Measurements from ENCODE around the gene ARHGAP26.
"Not testable (repeated sequence)": the region's sequence is repeated elsewhere in the genome, so short reads cannot be mapped to it uniquely, and the experiment has no call there.

ARHGAP26 gene

GRCh38 chr5:143199843-143200242 is 429.7 kb downstream of the ARHGAP26 start:
- FAIRE-seq, result no peak

DNA sequence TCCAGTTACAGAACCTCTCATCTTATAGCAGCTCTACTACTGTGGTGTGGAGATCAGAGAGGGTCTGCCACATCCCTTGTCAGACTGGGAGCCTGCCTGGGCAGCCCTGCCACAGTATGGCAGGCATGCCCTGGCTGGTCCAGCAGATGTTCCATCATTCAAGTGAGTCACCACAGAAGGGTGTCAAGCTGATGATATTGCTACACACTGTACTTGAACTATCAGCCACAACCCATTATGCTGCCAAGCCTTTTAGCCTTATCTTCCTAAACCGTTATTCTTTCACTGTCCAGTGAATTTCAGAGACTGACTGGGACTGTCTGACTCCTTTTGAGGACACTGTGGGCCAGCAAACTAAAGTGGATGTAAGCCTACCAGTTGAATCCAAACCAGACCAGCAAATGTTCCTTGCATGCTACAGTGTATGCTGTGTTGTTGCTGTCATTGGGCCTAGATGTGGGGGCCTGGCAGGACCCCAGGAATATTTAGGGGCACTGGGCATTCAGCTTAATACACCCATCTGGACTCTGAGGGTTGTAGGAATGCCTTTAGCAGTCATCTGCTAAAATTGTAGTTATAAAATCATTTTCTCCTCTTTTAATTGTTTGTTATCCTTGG is 430.7 kb downstream of the ARHGAP26 start:
- no peak for FAIRE-seq

- no peak for FAIRE-seq
These were observed 431.4 kb downstream of the ARHGAP26 start for GRCh38 chr5:143201589-143201988.

- not testable (repeated sequence) for FAIRE-seq
These were observed 433.3 kb downstream of the ARHGAP26 start for GRCh38 chr5:143203301-143203956.

DNA sequence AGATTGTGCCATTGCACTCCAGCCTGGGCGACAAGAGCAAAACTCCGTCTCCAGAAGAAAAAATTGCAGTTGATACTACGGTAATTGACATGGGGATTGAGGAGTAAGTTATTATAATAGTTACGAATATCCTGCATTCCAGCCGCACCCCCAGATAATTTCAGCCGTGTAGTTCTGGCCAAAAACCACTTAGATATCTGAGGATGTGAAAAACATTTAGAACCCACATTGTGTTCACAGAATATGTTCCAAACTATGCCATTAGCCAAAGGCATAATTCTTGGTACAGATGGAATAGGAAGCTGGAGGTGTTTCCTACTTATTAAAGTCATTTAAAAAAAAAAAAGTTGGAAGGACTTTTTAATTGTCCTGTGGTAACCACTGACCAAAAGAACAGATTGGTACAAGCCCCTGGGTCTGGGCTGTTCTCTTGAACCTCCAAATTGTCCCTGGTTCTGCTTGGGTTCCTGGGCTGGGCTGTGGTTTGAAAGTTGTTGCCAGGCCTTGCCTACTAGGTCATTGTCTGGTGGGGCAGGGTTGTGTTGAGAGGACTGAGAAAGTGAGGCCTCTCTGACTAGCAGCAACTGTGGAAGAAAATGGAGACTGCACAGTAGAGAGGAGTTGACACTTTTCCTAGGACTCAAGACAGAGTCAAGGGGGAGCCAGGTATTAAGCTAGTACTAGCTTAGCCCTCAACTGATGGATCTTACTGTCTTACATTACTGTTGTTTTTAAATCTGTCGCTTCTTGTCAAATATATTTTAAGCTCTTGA is 434.5 kb downstream of the ARHGAP26 start:
- no peak for FAIRE-seq

DNA sequence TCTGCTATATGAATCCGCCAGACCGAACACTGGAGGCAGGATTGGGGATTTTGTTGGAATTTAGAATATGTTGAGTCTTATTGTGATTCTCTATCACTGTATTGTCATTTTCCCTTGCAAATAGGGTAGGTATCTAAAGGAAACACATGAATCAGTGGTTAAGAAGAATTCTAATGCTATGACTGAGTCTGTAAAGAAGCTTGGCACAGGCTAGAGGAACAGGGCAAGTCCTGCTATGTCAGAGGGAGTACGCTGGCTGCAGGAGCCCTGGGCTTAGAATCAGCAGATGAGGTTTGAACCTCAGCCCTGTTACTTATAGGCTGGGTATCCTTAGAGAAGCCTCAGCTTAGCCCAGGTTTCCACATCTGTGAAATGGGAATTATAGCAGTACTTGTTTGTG is 435.2 kb downstream of the ARHGAP26 start:
- FAIRE-seq, result no peak

DNA sequence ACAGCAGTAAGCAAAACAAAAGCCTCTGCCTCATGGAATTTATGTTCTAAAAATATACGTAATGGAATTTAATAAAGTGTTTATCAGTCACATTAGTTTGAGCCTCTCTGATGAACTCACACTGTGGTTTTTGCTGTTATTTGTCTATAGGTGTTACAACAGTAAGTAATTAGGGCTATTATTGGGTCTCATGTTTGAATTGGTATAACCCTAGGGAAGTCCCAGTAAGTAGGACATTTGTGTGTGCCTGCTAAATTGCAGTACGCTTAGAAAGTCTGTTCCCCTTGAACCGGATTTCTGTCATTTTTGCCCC is 435.7 kb downstream of the ARHGAP26 start:
- no peak for FAIRE-seq

GRCh38 chr5:143206196-143207053 is 436.2 kb downstream of the ARHGAP26 start:
- no peak for FAIRE-seq

DNA sequence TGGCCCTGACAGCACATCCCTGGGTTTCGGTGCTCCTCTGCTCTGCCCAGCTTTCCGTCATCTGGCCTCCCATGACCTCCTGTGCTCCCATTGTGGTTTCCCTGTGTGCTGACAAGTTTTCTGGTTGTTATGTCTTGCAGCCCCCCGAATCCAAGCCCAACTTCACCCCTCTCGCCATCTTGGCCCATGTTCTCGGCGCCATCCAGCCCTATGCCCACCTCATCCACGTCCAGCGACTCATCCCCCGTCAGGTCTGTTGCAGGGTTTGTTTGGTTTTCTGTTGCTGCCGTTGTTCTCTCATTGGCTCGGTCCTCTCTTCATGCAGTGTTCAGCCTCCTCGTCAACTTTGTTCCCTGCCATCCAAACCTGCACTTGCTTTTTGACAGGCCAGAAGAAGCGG is 436.9 kb downstream of the ARHGAP26 start:
- no peak for FAIRE-seq

DNA sequence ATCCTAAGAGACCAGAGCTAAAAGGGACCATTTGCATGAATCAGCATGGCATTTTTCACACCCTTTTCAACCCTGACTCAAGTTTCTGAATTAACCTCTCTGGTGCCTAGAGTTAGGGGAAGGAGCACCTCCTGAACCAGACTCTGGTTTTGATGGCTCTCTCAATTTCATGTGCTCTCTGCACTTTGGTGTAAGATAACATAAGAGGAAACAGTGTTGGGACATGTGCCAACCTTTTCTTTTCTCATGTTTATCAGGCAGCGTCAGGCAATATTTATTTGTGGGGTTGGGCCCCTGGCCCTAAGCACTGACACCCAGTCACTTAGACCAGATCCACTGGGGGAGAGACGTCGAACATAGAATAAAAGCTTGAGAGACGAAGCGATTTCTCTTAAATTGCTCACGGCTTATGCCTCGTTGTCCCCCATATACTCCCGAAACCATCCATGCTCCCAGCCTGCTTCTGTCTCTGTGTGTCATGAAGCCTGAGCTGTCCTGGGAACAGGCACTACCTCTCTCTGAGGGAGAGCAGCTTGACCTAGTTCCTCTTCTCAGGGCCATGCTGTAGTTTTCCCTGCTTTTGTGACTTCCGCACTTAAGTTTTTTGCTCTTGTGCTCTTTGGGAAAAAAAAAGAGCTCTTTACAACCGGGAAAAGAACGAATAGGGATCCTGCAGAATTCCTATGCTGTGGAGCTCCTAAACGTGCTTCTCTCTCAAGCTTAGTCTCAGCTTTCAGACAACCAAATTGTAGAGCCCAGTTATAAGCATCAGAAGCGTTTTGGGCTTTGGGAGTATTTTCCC is 437.6 kb downstream of the ARHGAP26 start:
- FAIRE-seq, result no peak

DNA sequence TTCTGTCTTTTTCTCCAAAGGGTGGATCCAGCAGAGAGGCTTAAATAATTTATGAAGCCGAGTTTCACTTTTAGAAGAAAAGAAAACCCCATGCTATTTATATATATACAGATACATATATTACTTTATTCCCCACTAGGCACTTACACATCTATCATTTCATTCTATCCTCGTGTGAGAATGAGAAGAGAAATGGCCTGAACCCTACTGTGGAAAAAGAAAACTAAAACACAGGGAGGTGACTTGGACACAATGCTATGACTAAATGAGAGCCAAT is 438.1 kb downstream of the ARHGAP26 start:
- no peak for FAIRE-seq

GRCh38 chr5:143208781-143209510 is 438.8 kb downstream of the ARHGAP26 start:
- no peak for FAIRE-seq

DNA sequence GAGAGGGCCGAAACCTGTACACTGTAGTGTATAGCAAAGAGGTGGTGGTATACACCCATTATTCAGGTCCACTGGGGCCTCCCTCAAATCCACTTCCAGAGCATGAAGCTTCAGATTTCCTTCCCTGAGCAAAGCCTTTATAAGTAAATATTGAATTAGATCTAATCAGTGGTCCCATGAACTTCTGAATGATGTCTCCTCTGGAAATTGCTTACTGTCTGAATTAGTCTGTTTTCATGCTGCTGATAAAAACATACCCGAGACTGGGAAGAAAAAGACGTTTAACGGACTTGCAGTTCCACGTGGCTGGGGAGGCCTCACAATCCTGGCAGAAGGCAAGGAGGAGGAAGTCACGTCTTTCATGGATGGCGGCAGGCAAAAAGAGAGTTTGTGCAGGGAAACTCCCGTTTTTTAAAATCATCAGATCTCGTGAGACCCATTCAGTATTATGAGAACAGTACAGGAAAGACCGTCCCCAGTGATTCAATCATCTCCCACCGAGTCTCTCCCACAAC is 439.8 kb downstream of the ARHGAP26 start:
- FAIRE-seq, result no peak

DNA sequence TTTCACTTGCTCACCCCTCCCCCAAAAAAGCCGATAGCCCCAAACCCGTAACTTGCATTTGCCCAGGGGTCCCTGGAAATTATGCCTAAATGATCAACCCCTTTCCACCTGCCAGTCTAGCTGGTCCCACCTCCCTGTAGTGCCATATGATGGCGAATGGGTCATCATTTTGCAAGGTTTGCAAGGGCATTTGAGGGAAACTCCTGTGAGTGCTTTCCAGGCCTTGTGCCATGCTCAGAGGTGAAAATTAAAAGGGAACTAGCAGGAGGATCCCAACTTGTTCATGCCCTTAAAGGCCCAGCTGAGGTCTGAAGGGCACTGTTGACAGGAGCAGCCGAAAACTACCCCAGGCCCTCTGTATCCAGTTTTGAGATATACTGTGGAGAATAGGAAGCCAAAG is 440.4 kb downstream of the ARHGAP26 start:
- no peak for FAIRE-seq

DNA sequence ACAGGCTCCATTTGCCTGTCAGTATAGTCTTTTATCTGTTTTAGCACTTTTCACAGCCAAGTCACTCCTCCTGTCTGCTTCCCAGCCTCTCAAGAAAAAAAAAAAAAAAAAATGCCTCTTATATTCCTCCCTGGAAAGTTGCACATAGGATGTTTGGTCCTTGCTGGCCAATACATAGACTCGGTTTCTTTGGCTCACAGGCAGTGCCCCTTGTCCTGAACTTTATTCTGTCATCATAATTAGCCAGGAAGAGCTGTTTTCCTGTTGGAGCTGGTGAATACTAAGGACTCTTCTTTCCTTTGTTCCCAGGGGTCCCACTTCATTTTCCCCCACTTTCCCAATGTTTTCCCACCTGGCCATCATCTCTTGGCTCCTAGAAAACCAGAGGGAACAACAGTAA is 442.1 kb downstream of the ARHGAP26 start:
- no peak for FAIRE-seq

GRCh38 chr5:143213231-143213850 is 443.2 kb downstream of the ARHGAP26 start:
- FAIRE-seq, result no peak

GRCh38 chr5:143213851-143214363 is 443.7 kb downstream of the ARHGAP26 start:
- no peak for FAIRE-seq

DNA sequence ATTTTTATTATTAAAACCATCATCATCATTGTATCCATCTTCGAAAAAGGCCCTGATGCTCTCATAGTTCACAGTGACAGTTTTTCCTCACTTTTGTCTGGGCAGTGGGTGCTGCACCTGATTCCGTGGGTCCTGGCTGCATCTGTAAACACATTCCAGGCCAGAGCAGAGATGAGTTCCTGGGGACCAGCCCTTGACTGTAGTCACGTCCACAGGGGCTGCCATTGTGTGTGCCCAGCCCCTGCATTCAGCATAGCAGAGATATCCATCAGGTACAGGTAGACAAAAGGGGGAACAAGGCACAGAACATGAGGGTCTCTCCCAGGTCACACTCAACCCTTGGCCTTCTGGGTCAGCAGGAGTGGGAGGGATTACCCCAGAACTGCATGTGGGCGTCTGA is 444.3 kb downstream of the ARHGAP26 start:
- FAIRE-seq, result no peak

DNA sequence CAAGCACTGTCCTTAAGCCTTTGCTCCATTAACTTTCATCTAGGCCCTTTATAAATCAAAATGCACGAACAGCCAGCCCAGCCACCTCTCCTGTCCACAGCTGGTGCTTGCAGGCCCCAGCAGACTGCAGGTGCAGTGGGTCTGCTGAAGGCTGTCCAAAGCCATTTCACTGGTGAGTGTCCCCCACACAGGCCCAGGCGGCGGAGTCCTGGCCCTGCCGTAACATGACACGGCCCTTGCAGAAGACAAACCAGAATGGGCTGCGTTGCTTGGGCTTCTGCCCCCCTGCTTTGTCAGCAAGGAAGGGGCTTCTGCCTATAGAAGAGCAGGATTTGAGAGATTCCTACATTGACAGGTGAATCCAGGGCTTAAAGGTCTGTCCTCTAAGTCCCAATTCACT is 444.7 kb downstream of the ARHGAP26 start:
- FAIRE-seq, result no peak

DNA sequence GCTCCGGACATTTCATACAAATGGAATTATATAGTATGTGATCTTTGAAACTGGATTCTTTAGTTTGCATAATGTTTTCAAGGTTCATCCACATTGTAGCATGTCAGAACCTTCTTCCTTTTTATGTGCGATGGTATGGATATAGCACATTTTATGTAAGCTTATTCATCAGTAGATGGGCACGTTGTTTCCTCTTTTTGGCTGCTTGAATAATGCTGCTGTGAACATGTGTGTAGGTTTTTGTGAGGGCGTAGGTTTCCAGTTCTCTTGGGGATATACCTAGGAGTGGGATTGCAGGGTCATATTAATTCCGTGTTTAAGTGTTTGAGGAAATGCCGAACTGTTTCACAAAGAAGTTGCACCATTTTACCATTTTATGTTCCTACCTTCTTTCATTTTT is 445.5 kb downstream of the ARHGAP26 start:
- FAIRE-seq, result no peak

DNA sequence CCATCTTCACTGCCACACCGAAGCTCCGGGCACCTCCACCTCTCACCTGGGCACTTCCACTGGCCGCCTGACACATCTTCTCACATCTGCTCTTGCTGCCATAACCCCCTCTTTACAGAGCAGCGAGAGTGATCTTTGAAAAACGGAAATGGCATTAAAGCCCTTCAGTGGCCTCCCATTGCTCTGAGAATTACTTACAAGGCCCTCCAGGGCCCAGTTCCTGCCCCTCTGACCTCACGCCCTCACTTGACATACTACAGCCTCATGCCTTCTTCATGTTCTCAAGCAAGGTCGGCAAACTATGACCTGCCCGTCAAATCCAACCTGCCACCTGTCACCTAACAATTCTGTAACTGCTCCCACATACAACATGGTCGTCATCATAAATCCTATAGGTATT is 446.0 kb downstream of the ARHGAP26 start:
- FAIRE-seq, result no peak
